Heart right ventricle (tissue), 16 donors: Measurements from ENCODE around the gene PDE11A. TPM values are rescaled to one million over a fixed set of nuclear protein-coding genes. Genes with fewer than 3 reads are reported as not detected.

Experiments
- ATAC-seq, 8 donors: fragments of 200-7000 bp; cut with Tn5 transposase; one replicate each; pipeline ENCODE4 v1.9.1; 2020; ENCODE audit warnings: mild to moderate bottlenecking in 8 of 8, moderate library complexity in 8 of 8, moderate number of reproducible peaks in 1 of 8
- DNase-seq, 2 donors: peaks; one replicate each; pipeline ENCODE4 v3.0.0-alpha.2; 2020
- H3K27ac ChIP-seq, 10 donors: fragments of 200-600 bp; sonication (generic) in 2 of 10; one replicate each; pipeline versions ENCODE4 v1.5.0 to v1.8.0; 2020 to 2022; ENCODE audit warnings: mild to moderate bottlenecking in 3 of 10
- H3K27me3 ChIP-seq, 7 donors: fragments of 200-600 bp; one replicate each; pipeline ENCODE4 v1.8.0; 2021 to 2022; ENCODE audit warnings: mild to moderate bottlenecking in 2 of 7
- H3K36me3 ChIP-seq, 9 donors: fragments of 200-600 bp; sonication (generic) in 1 of 9; one replicate each; pipeline versions ENCODE4 v1.5.0 to v1.8.0; 2020 to 2022; ENCODE audit warnings: mild to moderate bottlenecking in 2 of 9
- H3K4me1 ChIP-seq, 9 donors: fragments of 200-600 bp; sonication (generic) in 1 of 9; one replicate each; pipeline versions ENCODE4 v1.5.0 to v1.8.0; 2020 to 2022; ENCODE audit warnings: mild to moderate bottlenecking in 4 of 9
- H3K4me3 ChIP-seq, 10 donors: fragments of 200-600 bp; sonication (generic) in 2 of 10; one replicate each; pipeline versions ENCODE4 v1.5.0 to v1.8.0; 2020 to 2022; ENCODE audit warnings: mild to moderate bottlenecking in 7 of 10, moderate library complexity in 2 of 10
- H3K9me3 ChIP-seq, 11 donors: fragments of 200-600 bp in 10 of 11; sonication (generic) in 2 of 11; one replicate each; pipeline versions ENCODE4 v1.5.0 to v1.8.0; 2013 to 2022; ENCODE audit warnings: mild to moderate bottlenecking in 2 of 11, control low read depth in 1 of 11, moderate library complexity in 1 of 11
- WGBS, 2 donors: extraction: QIAGEN DNeasy Blood & Tissue Kit; methylation state at CpG; one replicate each; pipeline ENCODE4 v1.1.7; 2013; ENCODE audit warnings: inconsistent platforms in 1 of 2; 5-methylcytosine and 5-hydroxymethylcytosine counted together
- intact Hi-C, 10 donors: fragments of 100-400 bp; cut with DNase I; formaldehyde crosslinking; loops; one replicate each; pipeline versions ENCODE4 v1.11.1 to v1.14.2; 2022
- polyA plus RNA-seq, 2 donors: library from polyadenylated mRNA; stranded (reverse); fragments of 200-250 nt; gene quantifications; one replicate each; pipeline ENCODE4 v1.2.3, GENCODE V29; 2013
- total RNA-seq, 10 donors: library from RNA; stranded (reverse); fragmentation: NEBNext Ultra II Directional in 3 of 10; extraction: Animal tissue kit (Norgen Biotek cat#: 25700) in 3 of 10; gene quantifications; one replicate each; pipeline versions ENCODE4 v1.2.1 to v1.2.4, GENCODE V29; 2021 to 2023
- TF ChIP-seq, protein P1 (sequence below), 9 donors: fragments of 200-600 bp; sonication (generic) in 2 of 9; IDR thresholded peaks; one replicate each; pipeline versions ENCODE4 v1.5.0 to v1.8.0; 2021 to 2022; ENCODE audit warnings: antibody characterized with exemption in 9 of 9, mild to moderate bottlenecking in 5 of 9, moderate library complexity in 1 of 9
- donor health status: Arrhythmogenic right ventricular cardiomyopathy.
- donor health status: ischemic (EF 13 %, LVEDD 7.1; RV severe dilation, severe dysfunction).
- donor health status: healthy with polysubstance abuse.
- donor health status: DM: no; HTN: yes; CAD: no.
- donor health status: DM: no; HTN: no; CAD: no.
- donor health status: ischemic (EF 25% LVEDD 6.9; RV normal size, moderate dysfunction).
- donor health status: ischemic (EF 25% LVEDD 5.7; RV mildly dilated, moderate dysfunction).
- donor health status: healthy.
- donor health status: DM: yes; HTN: yes; CAD: no.
- donor health status: Ischemic cardiomyopathy.
- donor health status: ischemic (EF 35%, LVEDD 5.7; RV mildly dilated, moderate dysfunction).
- donor health status: nonischemic (EF 11% LVEDD 7.7; RV severe dilation, severe dysfunction).
- donor health status: DM: yes; HTN: yes; CAD: no.
- donor health status: PGD.
- donor health status: ischemic (EF 29% LVEDD 5.4; RV normal size, mild dysfunction).
- donor health status: nonischemic (EF 23%, LVEDD 6.1; RV moderate dilation, normal function).

PDE11A gene
- total and polyA plus RNA-seq, 12 donors = 0.12 to 6.4 (median 1.1) TPM

DNA sequence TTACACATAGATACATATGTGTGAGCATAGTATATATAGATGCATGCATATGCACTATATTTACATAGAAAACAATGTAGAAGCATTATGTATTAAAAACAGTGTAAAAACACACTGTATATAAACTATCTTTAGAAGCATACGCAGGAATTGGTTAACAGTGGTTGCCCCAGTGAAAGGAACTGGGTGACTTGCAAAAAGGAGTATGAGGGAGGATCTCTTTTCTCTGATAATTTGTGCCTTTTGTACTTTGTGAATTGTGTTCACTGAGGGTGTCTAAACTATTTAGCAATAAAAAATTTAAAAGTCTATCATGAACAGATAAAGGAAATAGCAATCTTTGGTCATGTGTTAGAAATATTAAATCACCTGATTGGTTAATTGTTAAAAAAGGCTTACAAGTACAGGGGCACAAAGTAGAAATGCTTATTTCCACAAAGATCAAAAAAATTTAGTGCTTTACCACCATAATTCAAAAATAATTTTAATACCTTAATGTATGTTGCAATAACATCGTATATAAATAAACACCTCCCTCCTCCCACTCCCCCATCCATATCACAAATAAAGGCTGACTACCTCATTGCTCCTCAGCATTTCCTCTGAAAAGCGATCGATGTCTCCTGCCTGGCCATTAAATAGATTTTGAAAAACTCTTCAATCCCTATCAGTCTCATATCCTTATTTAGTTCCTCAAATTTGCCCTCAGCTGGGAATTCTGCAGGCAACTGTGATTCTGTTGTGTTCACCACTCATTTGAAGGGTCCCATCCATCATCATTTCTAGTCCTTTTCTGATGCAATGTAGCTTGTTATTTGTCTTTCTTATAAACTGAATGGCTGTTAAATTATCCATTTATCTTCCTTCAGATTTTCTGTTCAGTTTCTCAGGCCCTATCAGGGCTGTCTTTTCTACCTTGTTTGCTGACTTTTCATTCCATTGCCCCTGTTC lies 422.7 kb downstream of the PDE11A start:
- 63 to 67% methylated on average over 4 of the region's 4 CpGs for WGBS, 2 donors
- no peaks in the 10 kb centered on the region for H3K36me3 ChIP-seq
- H3K4me3 ChIP-seq = no peak overlapping the region
- peaks cover 0 to 16% (median 0%) of the 10 kb centered on the region in 9 donors for H3K4me1 ChIP-seq
- H3K27me3 ChIP-seq = peaks cover 0 to 5% (median 0%) of the 10 kb centered on the region in 7 donors
- no peak for DNase-seq
- no peak overlapping the region for H3K27ac ChIP-seq
- no peaks in the 10 kb centered on the region for H3K9me3 ChIP-seq
- intact Hi-C loops = no loop called here
- TF ChIP-seq, protein P1, sequence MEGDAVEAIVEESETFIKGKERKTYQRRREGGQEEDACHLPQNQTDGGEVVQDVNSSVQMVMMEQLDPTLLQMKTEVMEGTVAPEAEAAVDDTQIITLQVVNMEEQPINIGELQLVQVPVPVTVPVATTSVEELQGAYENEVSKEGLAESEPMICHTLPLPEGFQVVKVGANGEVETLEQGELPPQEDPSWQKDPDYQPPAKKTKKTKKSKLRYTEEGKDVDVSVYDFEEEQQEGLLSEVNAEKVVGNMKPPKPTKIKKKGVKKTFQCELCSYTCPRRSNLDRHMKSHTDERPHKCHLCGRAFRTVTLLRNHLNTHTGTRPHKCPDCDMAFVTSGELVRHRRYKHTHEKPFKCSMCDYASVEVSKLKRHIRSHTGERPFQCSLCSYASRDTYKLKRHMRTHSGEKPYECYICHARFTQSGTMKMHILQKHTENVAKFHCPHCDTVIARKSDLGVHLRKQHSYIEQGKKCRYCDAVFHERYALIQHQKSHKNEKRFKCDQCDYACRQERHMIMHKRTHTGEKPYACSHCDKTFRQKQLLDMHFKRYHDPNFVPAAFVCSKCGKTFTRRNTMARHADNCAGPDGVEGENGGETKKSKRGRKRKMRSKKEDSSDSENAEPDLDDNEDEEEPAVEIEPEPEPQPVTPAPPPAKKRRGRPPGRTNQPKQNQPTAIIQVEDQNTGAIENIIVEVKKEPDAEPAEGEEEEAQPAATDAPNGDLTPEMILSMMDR (IDR thresholded peaks at IDR 0.05) = no peak
- ATAC-seq = no peak

DNA sequence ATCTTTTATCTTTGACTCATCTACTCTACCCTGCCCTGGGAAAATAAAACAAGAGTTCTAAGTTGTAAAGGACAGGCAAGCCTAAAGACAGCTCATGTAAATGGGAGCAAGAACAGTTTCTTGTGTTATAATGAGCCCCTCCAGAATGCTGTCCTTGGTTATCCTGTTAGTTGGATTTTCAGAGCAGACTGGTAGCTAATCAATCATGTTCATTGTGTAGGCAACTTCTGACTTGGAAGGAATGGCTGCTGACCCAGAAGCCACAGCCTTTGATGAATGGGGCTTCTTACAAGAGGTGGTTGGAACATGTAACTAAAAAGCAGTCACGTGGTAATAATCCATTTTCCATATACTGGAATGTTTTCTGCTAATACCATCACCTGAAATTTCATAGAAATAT lies 425.8 kb downstream of the PDE11A start:
- H3K4me3 ChIP-seq = no peak overlapping the region
- no peak overlapping the region for H3K27ac ChIP-seq
- TF ChIP-seq, protein P1 (IDR thresholded peaks at IDR 0.05) = no peak
- peaks cover 0 to 5% (median 0%) of the 10 kb centered on the region in 7 donors for H3K27me3 ChIP-seq
- 62 to 73% methylated on average over 1 of the region's 1 CpG for WGBS, 2 donors
- peaks cover 0 to 11% (median 0%) of the 10 kb centered on the region in 9 donors for H3K4me1 ChIP-seq
- intact Hi-C loops = no loop called here
- DNase-seq = no peak
- H3K9me3 ChIP-seq = no peaks in the 10 kb centered on the region
- H3K36me3 ChIP-seq = no peaks in the 10 kb centered on the region
- ATAC-seq = no peak

DNA sequence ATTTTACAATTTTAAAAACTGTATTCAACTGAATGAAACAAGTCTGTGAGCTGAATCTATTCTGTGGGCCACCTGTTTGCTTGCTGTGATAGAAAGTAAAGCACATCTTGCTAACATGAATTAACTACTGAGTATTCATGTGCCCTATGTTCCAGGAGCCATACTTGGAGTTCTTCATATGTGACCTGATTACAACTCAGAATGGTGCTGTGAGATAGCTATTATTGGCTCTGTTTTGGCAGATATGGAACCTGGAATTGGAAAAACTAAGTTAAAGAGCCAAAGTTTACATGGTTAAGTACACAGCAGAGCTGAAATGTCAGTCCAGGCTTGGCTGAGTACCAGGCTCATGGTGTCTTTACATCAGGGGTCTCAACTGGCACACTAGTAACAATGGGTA lies 426.3 kb downstream of the PDE11A start:
- no peak for ATAC-seq
- peaks cover 0 to 6% (median 0%) of the 10 kb centered on the region in 9 donors for H3K4me1 ChIP-seq
- no peak overlapping the region for H3K27ac ChIP-seq
- TF ChIP-seq, protein P1 (IDR thresholded peaks at IDR 0.05) = no peak
- no peaks in the 10 kb centered on the region for H3K9me3 ChIP-seq
- peaks cover 0 to 5% (median 0%) of the 10 kb centered on the region in 7 donors for H3K27me3 ChIP-seq
- DNase-seq = no peak
- no peak overlapping the region for H3K4me3 ChIP-seq
- H3K36me3 ChIP-seq = no peaks in the 10 kb centered on the region
- intact Hi-C loops = no loop called here

DNA sequence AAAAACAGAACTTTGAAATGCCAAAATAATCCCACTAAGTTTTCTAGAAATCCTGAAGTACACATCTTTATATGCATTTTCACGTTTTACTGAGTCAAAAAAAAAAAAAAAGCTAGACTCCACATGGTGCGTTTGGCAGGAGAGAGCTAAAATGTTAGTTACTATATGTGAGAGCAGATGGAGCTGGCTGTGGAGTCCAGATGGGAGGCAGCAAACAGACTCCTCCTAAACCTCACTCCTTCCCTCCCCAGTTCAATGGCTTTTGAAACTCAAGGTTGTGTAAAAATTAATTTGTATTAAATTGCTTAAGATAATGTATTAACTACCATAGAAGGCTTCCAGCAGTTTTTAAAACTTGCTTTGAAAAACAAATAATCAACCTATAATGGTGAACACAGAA lies 431.2 kb downstream of the PDE11A start:
- DNase-seq (no peak), ATAC-seq (no peak)
- H3K9me3 ChIP-seq = no peaks in the 10 kb centered on the region
- H3K27ac ChIP-seq = no peak overlapping the region
- H3K4me1 ChIP-seq = peaks cover 0 to 12% (median 0%) of the 10 kb centered on the region in 9 donors
- no peaks in the 10 kb centered on the region for H3K36me3 ChIP-seq
- H3K4me3 ChIP-seq = no peak overlapping the region
- 53 to 54% methylated on average over 2 of the region's 2 CpGs for WGBS, 2 donors
- intact Hi-C loops = no loop called here
- TF ChIP-seq, protein P1 (IDR thresholded peaks at IDR 0.05) = no peak
- no peaks in the 10 kb centered on the region for H3K27me3 ChIP-seq
